GM23338 (cell line): ENCODE measurements around the gene SFXN5. TPM values are rescaled to one million over a fixed set of nuclear protein-coding genes. Genes with fewer than 3 reads are reported as not detected.

ENCODE experiments used
- ATAC-seq: fragments of 200-7000 bp; cut with Tn5 transposase; 3 replicates; pipeline ENCODE4 v1.9.1; 2020
- DNase-seq: peaks from one replicate; pipeline ENCODE4 v3.0.0-alpha.2; 2015; ENCODE audit warnings: low spot score
- H2AFZ ChIP-seq: fragments of 200-600 bp; sonication (generic); 2 replicates; pipeline ENCODE4 v1.8.0; 2016; ENCODE audit warnings: antibody characterized with exemption, mild to moderate bottlenecking, moderate library complexity
- H3F3A ChIP-seq: fragments of 200-600 bp; sonication (generic); replicated peaks from 2 replicates; pipeline ENCODE4 v1.8.0; 2017; ENCODE audit warnings: antibody characterized with exemption, mixed run types, low read depth
- H3K27ac ChIP-seq: fragments of 200-600 bp; sonication (generic); 2 replicates; pipeline ENCODE4 v1.6.1; 2016; ENCODE audit warnings: low read depth
- H3K27me3 ChIP-seq: fragments of 200-600 bp; sonication (generic); 2 replicates; pipeline ENCODE4 v1.8.0; 2016; ENCODE audit warnings: mild to moderate bottlenecking, mixed run types, moderate library complexity; ENCODE audit not compliant: insufficient read depth
- H3K36me3 ChIP-seq: fragments of 200-600 bp; sonication (generic); 2 replicates; pipeline ENCODE4 v1.8.0; 2016; ENCODE audit warnings: mild to moderate bottlenecking; ENCODE audit not compliant: insufficient read depth
- H3K4me1 ChIP-seq: fragments of 200-600 bp; sonication (generic); 2 replicates; pipeline ENCODE4 v1.8.0; 2016; ENCODE audit warnings: mild to moderate bottlenecking, moderate library complexity; ENCODE audit not compliant: insufficient read depth
- H3K4me2 ChIP-seq: fragments of 200-600 bp; sonication (generic); 2 replicates; pipeline ENCODE4 v1.7.1; 2017; ENCODE audit warnings: mixed run types
- H3K4me3 ChIP-seq: fragments of 200-600 bp; sonication (generic); 2 replicates; pipeline ENCODE4 v1.6.1; 2016; ENCODE audit warnings: mixed run types
- H3K79me2 ChIP-seq: fragments of 200-600 bp; sonication (generic); replicated peaks from 2 replicates; pipeline ENCODE4 v1.8.0; 2017; ENCODE audit warnings: mild to moderate bottlenecking; ENCODE audit not compliant: insufficient read depth
- H3K9me2 ChIP-seq: fragments of 200-600 bp; sonication (generic); 2 replicates; pipeline ENCODE4 v1.8.0; 2017; ENCODE audit not compliant: insufficient read depth
- H4K20me1 ChIP-seq: fragments of 200-600 bp; sonication (generic); replicated peaks from 2 replicates; pipeline ENCODE4 v1.8.0; 2017; ENCODE audit warnings: mild to moderate bottlenecking; ENCODE audit not compliant: insufficient read depth
- H3K27ac Mint-ChIP-seq: 2 replicates; pipeline ENCODE4 v1.8.0; 2020; ENCODE audit warnings: inconsistent platforms, mild to moderate bottlenecking, moderate library complexity, mixed read lengths
- H3K27me3 Mint-ChIP-seq: 3 replicates; pipeline ENCODE4 v1.8.0; 2022; ENCODE audit warnings: low read depth, mild to moderate bottlenecking, moderate library complexity, mixed read lengths, inconsistent platforms; ENCODE audit not compliant: insufficient read depth, poor library complexity
- H3K36me3 Mint-ChIP-seq: 3 replicates; pipeline ENCODE4 v1.8.0; 2021; ENCODE audit warnings: low read depth, mild to moderate bottlenecking, inconsistent platforms, moderate library complexity, mixed read lengths
- H3K4me1 Mint-ChIP-seq: 3 replicates; pipeline ENCODE4 v1.8.0; 2020; ENCODE audit warnings: mild to moderate bottlenecking, inconsistent platforms, mixed read lengths
- H3K4me3 Mint-ChIP-seq: 3 replicates; pipeline ENCODE4 v1.8.0; 2021; ENCODE audit warnings: moderate library complexity, mild to moderate bottlenecking, inconsistent platforms, mixed read lengths
- H3K9me3 Mint-ChIP-seq: 3 replicates; pipeline ENCODE4 v1.8.0; 2020; ENCODE audit warnings: moderate library complexity, mild to moderate bottlenecking, inconsistent platforms, mixed read lengths
- CREB1 ChIP-seq: fragments of 250-450 bp; sonication (Bioruptor Pico); IDR thresholded peaks from 2 replicates; pipeline ENCODE4 v1.5.0; 2020; ENCODE audit warnings: low read depth, mild to moderate bottlenecking, moderate library complexity
- EZH2 ChIP-seq: fragments of 200-600 bp; sonication (generic); IDR thresholded peaks from one replicate; pipeline ENCODE4 v1.8.0; 2017; ENCODE audit warnings: antibody characterized with exemption, mild to moderate bottlenecking, low read depth; ENCODE audit not compliant: unreplicated experiment
- EZH2phosphoT487 ChIP-seq: fragments of 200-600 bp; sonication (generic); IDR thresholded peaks from one replicate; pipeline ENCODE4 v1.8.1; 2018; ENCODE audit warnings: antibody characterized with exemption; ENCODE audit not compliant: unreplicated experiment
- JUNB ChIP-seq: IDR thresholded peaks from one replicate; pipeline ENCODE4 v1.6.1; 2016; ENCODE audit warnings: antibody characterized with exemption; ENCODE audit not compliant: unreplicated experiment
- NANOG ChIP-seq: IDR thresholded peaks from 2 replicates; pipeline ENCODE4 v1.6.1; 2016; ENCODE audit warnings: antibody characterized with exemption, borderline replicate concordance
- POLR2AphosphoS5 ChIP-seq: IDR thresholded peaks from 2 replicates; pipeline ENCODE4 v1.6.1; 2016; ENCODE audit warnings: antibody characterized with exemption, low read depth
- STAT1 ChIP-seq: IDR thresholded peaks from one replicate; pipeline ENCODE4 v1.6.1; 2016; ENCODE audit warnings: antibody characterized with exemption; ENCODE audit not compliant: unreplicated experiment
- ZNF114 ChIP-seq: fragments of 250-450 bp; sonication (Bioruptor Pico); IDR thresholded peaks from 2 replicates; pipeline ENCODE4 v1.5.0; 2020; ENCODE audit warnings: mild to moderate bottlenecking, moderate library complexity
- ZNF331 ChIP-seq: fragments of 250-450 bp; sonication (Bioruptor Pico); IDR thresholded peaks from 2 replicates; pipeline ENCODE4 v1.5.0; 2020; ENCODE audit warnings: low read depth, mild to moderate bottlenecking, moderate library complexity
- polyA plus RNA-seq: library from polyadenylated mRNA; unstranded; fragments of >200 nt; fragmentation: Nextera tagmentation; extraction: Ambion mirVana; gene quantifications from 2 replicates; pipeline ENCODE4 v1.2.1, GENCODE V29; 2016
- total RNA-seq: library from RNA; depleted of rRNA; stranded (reverse); fragments of >200 nt; shearing (Covaris generic); gene quantifications from 2 replicates; pipeline ENCODE4 v1.2.3, GENCODE V29; 2014
- TF ChIP-seq, protein P1 (sequence below): IDR thresholded peaks from one replicate; pipeline ENCODE4 v1.6.1; 2018; ENCODE audit warnings: antibody characterized with exemption; ENCODE audit not compliant: unreplicated experiment
- TF ChIP-seq, protein P2 (sequence below), 2 experiments: fragments of 200-600 bp in 1 of 2; sonication (generic) in 1 of 2; conservative IDR thresholded peaks; 2 replicates each; pipeline versions ENCODE4 v1.5.1 to v1.6.1; 2016 to 2017; ENCODE audit warnings: antibody characterized with exemption in 2 of 2, low read depth in 2 of 2, mild to moderate bottlenecking in 2 of 2, moderate library complexity in 1 of 2
- TF ChIP-seq, protein P3 (sequence below): IDR thresholded peaks from 2 replicates; pipeline ENCODE4 v1.6.1; 2016; ENCODE audit warnings: antibody characterized with exemption
- TF ChIP-seq, protein P4 (sequence below): fragments of 250-450 bp; sonication (Bioruptor Pico); IDR thresholded peaks from 2 replicates; pipeline ENCODE4 v1.5.0; 2020; ENCODE audit warnings: mild to moderate bottlenecking, moderate library complexity

SFXN5 gene
- total and polyA plus RNA-seq, 2 experiments from 2014 or later: 23.6 to 25.8 TPM

DNA sequence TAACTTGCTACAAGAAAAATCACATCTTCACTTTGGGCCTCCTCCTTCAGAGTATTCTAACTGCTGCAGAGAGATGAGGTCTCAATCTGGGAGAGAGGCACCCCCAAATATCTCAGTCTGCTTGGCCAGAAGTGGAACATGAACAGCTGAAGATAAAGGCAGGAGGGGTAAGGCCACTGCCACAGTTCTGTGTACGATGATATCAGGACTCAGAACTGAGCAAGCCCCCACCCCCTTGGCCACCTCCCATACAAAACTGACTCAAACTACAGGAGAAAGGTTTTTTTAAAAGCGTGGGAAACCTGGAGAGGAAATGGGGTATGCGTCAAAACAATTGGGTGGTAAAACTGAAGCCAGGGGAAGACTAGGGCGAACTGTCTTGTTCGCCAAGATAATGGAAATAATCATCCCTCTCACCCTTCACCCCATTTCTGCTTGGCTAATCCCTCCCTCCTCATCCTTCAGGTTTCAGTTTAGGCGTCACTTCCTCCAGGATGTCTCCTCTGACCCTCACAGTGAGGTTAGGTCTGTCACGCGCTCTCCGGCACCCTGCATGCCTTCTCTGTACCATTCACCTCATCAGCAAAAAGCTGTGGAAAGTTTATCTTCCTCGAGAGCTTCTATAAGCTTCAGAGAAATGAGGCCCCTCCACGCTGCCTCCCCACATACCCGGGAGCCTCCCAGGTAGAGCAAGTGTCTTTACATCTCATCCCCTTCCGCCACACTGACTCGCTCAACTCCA is 64.4 kb downstream of the SFXN5 start:
- Histone ChIP-seq H3K36me3 (no peaks in the 10 kb centered on the region), H2AFZ (no peak overlapping the region), H3F3A (no peaks in the 10 kb centered on the region), H3K9me2 (no peaks in the 10 kb centered on the region), H3K27me3 (no peaks in the 10 kb centered on the region), H3K79me2 (no peaks in the 10 kb centered on the region), H3K4me1 (no peaks in the 10 kb centered on the region; the same call in 1 of the 2 replicates), H4K20me1 (no peaks in the 10 kb centered on the region), H3K4me3 (no peak overlapping the region), H3K27ac (no peak overlapping the region), H3K4me2 (no peak overlapping the region)
- no peaks in the 10 kb centered on the region for H3K36me3 Mint-ChIP-seq
- DNase-seq: no peak
- no peaks in the 10 kb centered on the region for H3K9me3 Mint-ChIP-seq
- H3K27ac Mint-ChIP-seq: no peak overlapping the region
- H3K4me1 Mint-ChIP-seq: peaks cover 4% of the 10 kb centered on the region; the same call in 2 of the 3 replicates
- H3K4me3 Mint-ChIP-seq: no peak overlapping the region
- TF ChIP-seq, protein P1, sequence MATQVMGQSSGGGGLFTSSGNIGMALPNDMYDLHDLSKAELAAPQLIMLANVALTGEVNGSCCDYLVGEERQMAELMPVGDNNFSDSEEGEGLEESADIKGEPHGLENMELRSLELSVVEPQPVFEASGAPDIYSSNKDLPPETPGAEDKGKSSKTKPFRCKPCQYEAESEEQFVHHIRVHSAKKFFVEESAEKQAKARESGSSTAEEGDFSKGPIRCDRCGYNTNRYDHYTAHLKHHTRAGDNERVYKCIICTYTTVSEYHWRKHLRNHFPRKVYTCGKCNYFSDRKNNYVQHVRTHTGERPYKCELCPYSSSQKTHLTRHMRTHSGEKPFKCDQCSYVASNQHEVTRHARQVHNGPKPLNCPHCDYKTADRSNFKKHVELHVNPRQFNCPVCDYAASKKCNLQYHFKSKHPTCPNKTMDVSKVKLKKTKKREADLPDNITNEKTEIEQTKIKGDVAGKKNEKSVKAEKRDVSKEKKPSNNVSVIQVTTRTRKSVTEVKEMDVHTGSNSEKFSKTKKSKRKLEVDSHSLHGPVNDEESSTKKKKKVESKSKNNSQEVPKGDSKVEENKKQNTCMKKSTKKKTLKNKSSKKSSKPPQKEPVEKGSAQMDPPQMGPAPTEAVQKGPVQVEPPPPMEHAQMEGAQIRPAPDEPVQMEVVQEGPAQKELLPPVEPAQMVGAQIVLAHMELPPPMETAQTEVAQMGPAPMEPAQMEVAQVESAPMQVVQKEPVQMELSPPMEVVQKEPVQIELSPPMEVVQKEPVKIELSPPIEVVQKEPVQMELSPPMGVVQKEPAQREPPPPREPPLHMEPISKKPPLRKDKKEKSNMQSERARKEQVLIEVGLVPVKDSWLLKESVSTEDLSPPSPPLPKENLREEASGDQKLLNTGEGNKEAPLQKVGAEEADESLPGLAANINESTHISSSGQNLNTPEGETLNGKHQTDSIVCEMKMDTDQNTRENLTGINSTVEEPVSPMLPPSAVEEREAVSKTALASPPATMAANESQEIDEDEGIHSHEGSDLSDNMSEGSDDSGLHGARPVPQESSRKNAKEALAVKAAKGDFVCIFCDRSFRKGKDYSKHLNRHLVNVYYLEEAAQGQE: no peak
- TF ChIP-seq EZH2phosphoT487 (no peak), JUNB (no peak), STAT1 (no peak), POLR2AphosphoS5 (no peak), ZNF331 (CRISPR knock-in tag) (no peak), ZNF114 (CRISPR knock-in tag) (no peak), EZH2 (no peak), CREB1 (CRISPR knock-in tag) (no peak), NANOG (no peak)
- TF ChIP-seq, protein P2, sequence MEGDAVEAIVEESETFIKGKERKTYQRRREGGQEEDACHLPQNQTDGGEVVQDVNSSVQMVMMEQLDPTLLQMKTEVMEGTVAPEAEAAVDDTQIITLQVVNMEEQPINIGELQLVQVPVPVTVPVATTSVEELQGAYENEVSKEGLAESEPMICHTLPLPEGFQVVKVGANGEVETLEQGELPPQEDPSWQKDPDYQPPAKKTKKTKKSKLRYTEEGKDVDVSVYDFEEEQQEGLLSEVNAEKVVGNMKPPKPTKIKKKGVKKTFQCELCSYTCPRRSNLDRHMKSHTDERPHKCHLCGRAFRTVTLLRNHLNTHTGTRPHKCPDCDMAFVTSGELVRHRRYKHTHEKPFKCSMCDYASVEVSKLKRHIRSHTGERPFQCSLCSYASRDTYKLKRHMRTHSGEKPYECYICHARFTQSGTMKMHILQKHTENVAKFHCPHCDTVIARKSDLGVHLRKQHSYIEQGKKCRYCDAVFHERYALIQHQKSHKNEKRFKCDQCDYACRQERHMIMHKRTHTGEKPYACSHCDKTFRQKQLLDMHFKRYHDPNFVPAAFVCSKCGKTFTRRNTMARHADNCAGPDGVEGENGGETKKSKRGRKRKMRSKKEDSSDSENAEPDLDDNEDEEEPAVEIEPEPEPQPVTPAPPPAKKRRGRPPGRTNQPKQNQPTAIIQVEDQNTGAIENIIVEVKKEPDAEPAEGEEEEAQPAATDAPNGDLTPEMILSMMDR (conservative IDR thresholded peaks at IDR 0.05; ENCODE audit: low read depth in 2 of 2): no peak
- TF ChIP-seq, protein P3, sequence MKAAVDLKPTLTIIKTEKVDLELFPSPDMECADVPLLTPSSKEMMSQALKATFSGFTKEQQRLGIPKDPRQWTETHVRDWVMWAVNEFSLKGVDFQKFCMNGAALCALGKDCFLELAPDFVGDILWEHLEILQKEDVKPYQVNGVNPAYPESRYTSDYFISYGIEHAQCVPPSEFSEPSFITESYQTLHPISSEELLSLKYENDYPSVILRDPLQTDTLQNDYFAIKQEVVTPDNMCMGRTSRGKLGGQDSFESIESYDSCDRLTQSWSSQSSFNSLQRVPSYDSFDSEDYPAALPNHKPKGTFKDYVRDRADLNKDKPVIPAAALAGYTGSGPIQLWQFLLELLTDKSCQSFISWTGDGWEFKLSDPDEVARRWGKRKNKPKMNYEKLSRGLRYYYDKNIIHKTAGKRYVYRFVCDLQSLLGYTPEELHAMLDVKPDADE: no peak
- TF ChIP-seq, protein P4, sequence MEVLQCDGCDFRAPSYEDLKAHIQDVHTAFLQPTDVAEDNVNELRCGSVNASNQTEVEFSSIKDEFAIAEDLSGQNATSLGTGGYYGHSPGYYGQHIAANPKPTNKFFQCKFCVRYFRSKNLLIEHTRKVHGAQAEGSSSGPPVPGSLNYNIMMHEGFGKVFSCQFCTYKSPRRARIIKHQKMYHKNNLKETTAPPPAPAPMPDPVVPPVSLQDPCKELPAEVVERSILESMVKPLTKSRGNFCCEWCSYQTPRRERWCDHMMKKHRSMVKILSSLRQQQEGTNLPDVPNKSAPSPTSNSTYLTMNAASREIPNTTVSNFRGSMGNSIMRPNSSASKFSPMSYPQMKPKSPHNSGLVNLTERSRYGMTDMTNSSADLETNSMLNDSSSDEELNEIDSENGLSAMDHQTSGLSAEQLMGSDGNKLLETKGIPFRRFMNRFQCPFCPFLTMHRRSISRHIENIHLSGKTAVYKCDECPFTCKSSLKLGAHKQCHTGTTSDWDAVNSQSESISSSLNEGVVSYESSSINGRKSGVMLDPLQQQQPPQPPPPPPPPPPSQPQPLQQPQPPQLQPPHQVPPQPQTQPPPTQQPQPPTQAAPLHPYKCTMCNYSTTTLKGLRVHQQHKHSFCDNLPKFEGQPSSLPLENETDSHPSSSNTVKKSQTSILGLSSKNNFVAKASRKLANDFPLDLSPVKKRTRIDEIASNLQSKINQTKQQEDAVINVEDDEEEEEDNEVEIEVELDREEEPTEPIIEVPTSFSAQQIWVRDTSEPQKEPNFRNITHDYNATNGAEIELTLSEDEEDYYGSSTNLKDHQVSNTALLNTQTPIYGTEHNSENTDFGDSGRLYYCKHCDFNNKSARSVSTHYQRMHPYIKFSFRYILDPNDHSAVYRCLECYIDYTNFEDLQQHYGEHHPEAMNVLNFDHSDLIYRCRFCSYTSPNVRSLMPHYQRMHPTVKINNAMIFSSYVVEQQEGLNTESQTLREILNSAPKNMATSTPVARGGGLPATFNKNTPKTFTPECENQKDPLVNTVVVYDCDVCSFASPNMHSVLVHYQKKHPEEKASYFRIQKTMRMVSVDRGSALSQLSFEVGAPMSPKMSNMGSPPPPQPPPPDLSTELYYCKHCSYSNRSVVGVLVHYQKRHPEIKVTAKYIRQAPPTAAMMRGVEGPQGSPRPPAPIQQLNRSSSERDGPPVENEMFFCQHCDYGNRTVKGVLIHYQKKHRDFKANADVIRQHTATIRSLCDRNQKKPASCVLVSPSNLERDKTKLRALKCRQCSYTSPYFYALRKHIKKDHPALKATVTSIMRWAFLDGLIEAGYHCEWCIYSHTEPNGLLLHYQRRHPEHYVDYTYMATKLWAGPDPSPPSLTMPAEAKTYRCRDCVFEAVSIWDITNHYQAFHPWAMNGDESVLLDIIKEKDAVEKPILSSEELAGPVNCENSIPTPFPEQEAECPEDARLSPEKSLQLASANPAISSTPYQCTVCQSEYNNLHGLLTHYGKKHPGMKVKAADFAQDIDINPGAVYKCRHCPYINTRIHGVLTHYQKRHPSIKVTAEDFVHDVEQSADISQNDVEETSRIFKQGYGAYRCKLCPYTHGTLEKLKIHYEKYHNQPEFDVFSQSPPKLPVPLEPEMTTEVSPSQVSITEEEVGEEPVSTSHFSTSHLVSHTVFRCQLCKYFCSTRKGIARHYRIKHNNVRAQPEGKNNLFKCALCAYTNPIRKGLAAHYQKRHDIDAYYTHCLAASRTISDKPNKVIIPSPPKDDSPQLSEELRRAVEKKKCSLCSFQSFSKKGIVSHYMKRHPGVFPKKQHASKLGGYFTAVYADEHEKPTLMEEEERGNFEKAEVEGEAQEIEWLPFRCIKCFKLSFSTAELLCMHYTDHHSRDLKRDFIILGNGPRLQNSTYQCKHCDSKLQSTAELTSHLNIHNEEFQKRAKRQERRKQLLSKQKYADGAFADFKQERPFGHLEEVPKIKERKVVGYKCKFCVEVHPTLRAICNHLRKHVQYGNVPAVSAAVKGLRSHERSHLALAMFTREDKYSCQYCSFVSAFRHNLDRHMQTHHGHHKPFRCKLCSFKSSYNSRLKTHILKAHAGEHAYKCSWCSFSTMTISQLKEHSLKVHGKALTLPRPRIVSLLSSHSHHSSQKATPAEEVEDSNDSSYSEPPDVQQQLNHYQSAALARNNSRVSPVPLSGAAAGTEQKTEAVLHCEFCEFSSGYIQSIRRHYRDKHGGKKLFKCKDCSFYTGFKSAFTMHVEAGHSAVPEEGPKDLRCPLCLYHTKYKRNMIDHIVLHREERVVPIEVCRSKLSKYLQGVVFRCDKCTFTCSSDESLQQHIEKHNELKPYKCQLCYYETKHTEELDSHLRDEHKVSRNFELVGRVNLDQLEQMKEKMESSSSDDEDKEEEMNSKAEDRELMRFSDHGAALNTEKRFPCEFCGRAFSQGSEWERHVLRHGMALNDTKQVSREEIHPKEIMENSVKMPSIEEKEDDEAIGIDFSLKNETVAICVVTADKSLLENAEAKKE (CRISPR knock-in tag): no peak
- ATAC-seq: no peak
- H3K27me3 Mint-ChIP-seq: peaks cover 16% of the 10 kb centered on the region
